ENCODE data around the gene BCAR3. TPM values are rescaled to one million over a fixed set of nuclear protein-coding genes. Genes with fewer than 3 reads are reported as not detected.

The BCAR3 gene
- total RNA-seq, 2 donors from 2014 or later = 22.9 to 52.8 TPM

DNA sequence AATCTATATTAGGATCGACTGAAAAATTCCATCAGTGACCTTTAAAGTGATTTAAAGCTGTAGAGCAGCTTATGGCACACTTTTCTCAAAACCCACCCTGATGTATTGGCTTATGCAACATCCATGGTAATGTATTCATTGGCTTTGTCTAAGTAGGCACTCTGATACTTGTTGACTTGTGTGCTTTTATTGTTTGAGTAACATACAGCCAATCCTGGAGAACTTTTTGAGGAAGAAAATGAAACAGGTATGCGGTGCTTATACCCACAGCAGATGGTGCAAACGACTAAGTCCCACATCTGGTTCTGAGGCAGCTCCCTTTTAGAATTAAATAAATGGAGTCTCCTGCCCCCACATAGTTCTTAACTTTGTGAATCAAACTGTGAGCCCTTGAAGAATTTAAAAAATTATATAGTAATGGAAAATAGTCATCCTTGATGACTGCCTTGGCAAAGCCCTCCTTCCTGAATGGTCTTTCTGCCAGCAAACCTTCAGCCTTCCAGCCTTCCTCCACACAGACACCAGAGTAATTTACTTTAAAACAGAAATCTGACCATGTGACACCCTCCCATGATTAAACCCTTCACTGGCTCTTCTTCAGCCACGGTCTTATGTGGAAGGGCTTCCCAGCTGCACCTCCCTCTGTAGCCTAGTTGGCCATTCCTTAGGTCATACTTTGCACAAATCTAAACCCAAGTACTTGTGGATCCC, 116.0 kb downstream of the BCAR3 start:
- H3K36me3 ChIP-seq = no peaks in the 10 kb centered on the region
- H3K27me3 ChIP-seq (replicated peaks; ENCODE audit: insufficient read depth) = no peaks in the 10 kb centered on the region
- intact Hi-C loops (cut with DNase I) = no loop called here
- no peaks in the 10 kb centered on the region for H3K4me1 ChIP-seq (replicated peaks)
- no peak overlapping the region for H3K27ac ChIP-seq
- no peak for DNase-seq (ENCODE audit: low spot score)
- H3K9me3 ChIP-seq = no peaks in the 10 kb centered on the region
- WGBS = 59% methylated on average over 4 of the region's 4 CpGs
- no peak overlapping the region for H3K4me3 ChIP-seq
- TF ChIP-seq POLR2AphosphoS5 (IDR thresholded peaks at IDR 0.05) (no peak), POLR2A (IDR thresholded peaks at IDR 0.05) (no peak)
- TF ChIP-seq, protein P1, sequence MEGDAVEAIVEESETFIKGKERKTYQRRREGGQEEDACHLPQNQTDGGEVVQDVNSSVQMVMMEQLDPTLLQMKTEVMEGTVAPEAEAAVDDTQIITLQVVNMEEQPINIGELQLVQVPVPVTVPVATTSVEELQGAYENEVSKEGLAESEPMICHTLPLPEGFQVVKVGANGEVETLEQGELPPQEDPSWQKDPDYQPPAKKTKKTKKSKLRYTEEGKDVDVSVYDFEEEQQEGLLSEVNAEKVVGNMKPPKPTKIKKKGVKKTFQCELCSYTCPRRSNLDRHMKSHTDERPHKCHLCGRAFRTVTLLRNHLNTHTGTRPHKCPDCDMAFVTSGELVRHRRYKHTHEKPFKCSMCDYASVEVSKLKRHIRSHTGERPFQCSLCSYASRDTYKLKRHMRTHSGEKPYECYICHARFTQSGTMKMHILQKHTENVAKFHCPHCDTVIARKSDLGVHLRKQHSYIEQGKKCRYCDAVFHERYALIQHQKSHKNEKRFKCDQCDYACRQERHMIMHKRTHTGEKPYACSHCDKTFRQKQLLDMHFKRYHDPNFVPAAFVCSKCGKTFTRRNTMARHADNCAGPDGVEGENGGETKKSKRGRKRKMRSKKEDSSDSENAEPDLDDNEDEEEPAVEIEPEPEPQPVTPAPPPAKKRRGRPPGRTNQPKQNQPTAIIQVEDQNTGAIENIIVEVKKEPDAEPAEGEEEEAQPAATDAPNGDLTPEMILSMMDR (IDR thresholded peaks at IDR 0.05) = no peak

DNA sequence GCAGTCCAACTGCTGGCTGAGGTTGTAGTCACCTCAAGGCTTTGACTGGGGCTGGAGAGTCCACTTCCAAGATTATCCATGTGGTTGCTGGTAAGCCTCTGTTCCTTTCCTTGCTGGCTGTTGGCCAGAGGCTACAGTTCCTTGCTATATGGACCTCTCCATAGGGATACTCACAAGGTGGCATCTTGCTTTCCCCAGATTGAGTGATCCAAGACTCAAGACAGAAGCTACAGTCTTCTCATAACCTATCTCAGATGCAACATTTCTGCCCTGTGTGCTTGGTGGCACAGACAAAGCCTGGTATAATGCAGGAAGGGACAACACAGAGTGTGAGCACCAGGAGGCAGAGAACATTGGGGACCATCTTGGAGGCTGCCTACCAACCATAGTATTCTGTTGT, 121.9 kb downstream of the BCAR3 start:
- no peak overlapping the region for H3K27ac ChIP-seq

DNA sequence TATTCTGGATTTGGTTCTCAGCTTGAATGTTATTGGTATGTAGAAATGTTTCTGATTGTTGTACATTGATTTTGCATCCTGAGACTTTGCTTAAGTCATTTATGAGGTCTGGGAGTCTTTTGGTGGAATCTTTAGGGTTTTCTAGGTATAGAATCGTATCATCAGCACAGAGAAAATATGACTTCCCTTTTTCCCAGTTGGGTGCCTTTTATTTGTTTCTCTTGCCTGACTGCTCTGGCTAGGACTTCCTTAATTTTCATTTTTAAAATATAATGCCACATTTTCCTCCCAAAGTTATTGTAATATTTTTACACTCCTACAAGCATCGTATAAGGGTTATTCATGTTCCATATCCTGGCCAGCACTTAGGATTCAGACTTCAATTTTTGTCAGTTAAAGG, 122.6 kb downstream of the BCAR3 start:
- H3K27me3 ChIP-seq (replicated peaks; ENCODE audit: insufficient read depth) = no peaks in the 10 kb centered on the region
- no peak overlapping the region for H3K27ac ChIP-seq
- 90% methylated on average over 2 of the region's 2 CpGs for WGBS
- peaks cover 4% of the 10 kb centered on the region for H3K4me1 ChIP-seq (replicated peaks)
- intact Hi-C loops (cut with DNase I) = no loop called here
- DNase-seq (ENCODE audit: low spot score) = no peak
- H3K9me3 ChIP-seq = no peaks in the 10 kb centered on the region
- no peak overlapping the region for H3K4me3 ChIP-seq
- H3K36me3 ChIP-seq = no peaks in the 10 kb centered on the region
- TF ChIP-seq, protein P1 (IDR thresholded peaks at IDR 0.05) = no peak
- TF ChIP-seq POLR2AphosphoS5 (IDR thresholded peaks at IDR 0.05) (no peak), POLR2A (IDR thresholded peaks at IDR 0.05) (no peak)

More for the DNA sequence above, 121.9 kb downstream of the BCAR3 start:
- no peaks in the 10 kb centered on the region for H3K4me1 ChIP-seq (replicated peaks)
- DNase-seq (ENCODE audit: low spot score) = no peak
- intact Hi-C loops (cut with DNase I) = no loop called here
- no peaks in the 10 kb centered on the region for H3K27me3 ChIP-seq (replicated peaks; ENCODE audit: insufficient read depth)
- H3K4me3 ChIP-seq = no peak overlapping the region
- TF ChIP-seq, protein P1 (IDR thresholded peaks at IDR 0.05) = no peak
- TF ChIP-seq POLR2A (IDR thresholded peaks at IDR 0.05) (no peak), POLR2AphosphoS5 (IDR thresholded peaks at IDR 0.05) (no peak)
- no peaks in the 10 kb centered on the region for H3K36me3 ChIP-seq
- no peaks in the 10 kb centered on the region for H3K9me3 ChIP-seq

DNA sequence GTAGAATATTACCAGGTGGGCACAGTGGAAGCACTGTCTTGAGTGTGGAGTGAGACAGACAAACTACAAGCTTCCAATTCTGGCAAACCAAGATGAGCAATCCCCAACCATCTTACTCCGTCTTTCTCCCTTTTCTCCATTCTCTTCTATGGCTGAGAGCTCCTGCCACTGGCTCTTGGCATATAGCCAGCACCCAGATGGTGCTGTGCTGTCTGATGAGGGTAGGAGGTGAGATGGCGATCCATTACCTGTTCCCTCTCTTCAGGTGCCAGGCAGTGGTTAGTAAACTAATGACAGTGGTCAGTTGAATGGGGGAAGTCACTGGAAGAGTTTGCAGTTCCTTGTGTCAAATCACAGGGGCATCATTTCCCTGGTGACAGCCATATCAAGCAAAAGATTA, 125.3 kb downstream of the BCAR3 start:
- 88% methylated on average over 2 of the region's 2 CpGs for WGBS
- TF ChIP-seq, protein P1 (IDR thresholded peaks at IDR 0.05) = no peak
- TF ChIP-seq POLR2A (IDR thresholded peaks at IDR 0.05) (no peak), POLR2AphosphoS5 (IDR thresholded peaks at IDR 0.05) (no peak)
- no peaks in the 10 kb centered on the region for H3K36me3 ChIP-seq
- no peak for DNase-seq (ENCODE audit: low spot score)
- no peak overlapping the region for H3K4me3 ChIP-seq
- H3K9me3 ChIP-seq = no peaks in the 10 kb centered on the region
- peaks cover 4% of the 10 kb centered on the region for H3K4me1 ChIP-seq (replicated peaks)
- intact Hi-C loops (cut with DNase I) = no loop called here
- no peak overlapping the region for H3K27ac ChIP-seq
- H3K27me3 ChIP-seq (replicated peaks; ENCODE audit: insufficient read depth) = no peaks in the 10 kb centered on the region

Data from prostate gland (tissue), 2 donors.